HepG2 (cell line): ENCODE measurements around the gene ACTR3. TPM values are rescaled to one million over a fixed set of nuclear protein-coding genes. Genes with fewer than 3 reads are reported as not detected.

Experiments used
- ATAC-seq: fragments of 200-7000 bp; cut with Tn5 transposase; 3 replicates; pipeline ENCODE4 v1.9.1; 2020; ENCODE audit warnings: mild to moderate bottlenecking, moderate library complexity
- BruUV-seq: library from RNA; stranded (reverse); fragments of 400-500 nt; replicated peaks from 2 replicates; lab custom pipeline; 2021; lab: Mats Ljungman, UMichigan
- CTCF ChIA-PET: fragments of 300-600 bp; formaldehyde crosslinking; extraction: SDS; loops from one replicate; lab custom pipeline; 2021; ENCODE audit warnings: low total read pairs, inconsistent platforms, low intra/inter-chr PET ratio; lab: Yijun Ruan, JAX
- POLR2A ChIA-PET: fragments of 350-600 bp; sonication (Branson Sonifier 250); formaldehyde crosslinking; loops from one replicate; lab custom pipeline; 2020; ENCODE audit warnings: antibody characterized with exemption, inconsistent platforms; lab: Yijun Ruan, JAX
- DNase-seq: peaks from one replicate; pipeline ENCODE4 v3.0.0-alpha.2; 2015; ENCODE audit warnings: low spot score
- FAIRE-seq: peaks from 3 replicates; lab custom pipeline; 2011; peaks lifted over from hg19 to GRCh38; lab: Jason Lieb, UNC
- H2AFZ ChIP-seq: one replicate; pipeline ENCODE4 v1.6.1; 2011; ENCODE audit warnings: low read length, inconsistent platforms
- H3K27ac ChIP-seq: fragments of 300-600 bp; 3 replicates; pipeline ENCODE4 v1.8.0; 2011; ENCODE audit warnings: mixed run types, mild to moderate bottlenecking, mixed read lengths, low read length, inconsistent platforms; ENCODE audit not compliant: insufficient read depth; ENCODE audit errors: extremely low read length
- H3K27me3 ChIP-seq, 2 experiments: fragments of 200-600 bp in 1 of 2; 2 replicates in 1 of 2; 3 replicates in 1 of 2; pipeline versions ENCODE4 v1.6.0 to v1.8.0; 2011; ENCODE audit warnings: low read length in 2 of 2, mild to moderate bottlenecking in 2 of 2, moderate library complexity in 2 of 2, inconsistent platforms in 1 of 2; ENCODE audit not compliant: insufficient read depth in 2 of 2, control insufficient read depth in 1 of 2
- H3K36me3 ChIP-seq, 2 experiments: fragments of 200-600 bp in 1 of 2; replicated peaks in 1 of 2; 2 replicates in 1 of 2; 3 replicates in 1 of 2; pipeline versions ENCODE4 v1.5.1 to v1.8.0; 2011; ENCODE audit warnings: low read length in 2 of 2, inconsistent platforms in 1 of 2; ENCODE audit not compliant: insufficient read depth in 2 of 2, control insufficient read depth in 1 of 2
- H3K4me1 ChIP-seq: 2 replicates; pipeline ENCODE4 v1.5.1; 2012; ENCODE audit warnings: low read length, inconsistent platforms; ENCODE audit not compliant: insufficient read depth
- H3K4me2 ChIP-seq: 2 replicates; pipeline ENCODE4 v1.6.0; 2011; ENCODE audit warnings: low read depth, low read length, inconsistent platforms
- H3K4me3 ChIP-seq, 3 experiments: fragments of 200-600 bp in 1 of 3; sonication (generic), shearing (Covaris generic) in 1 of 3; replicated peaks in 1 of 3; 2 replicates each; pipeline ENCODE4 v1.5.1; 2011 to 2016; ENCODE audit warnings: low read length in 3 of 3, inconsistent platforms in 2 of 3, low read depth in 2 of 3, mild to moderate bottlenecking in 2 of 3, control low read depth in 1 of 3, mixed read lengths in 1 of 3; ENCODE audit not compliant: insufficient read depth in 1 of 3
- H3K79me2 ChIP-seq: one replicate; pipeline ENCODE4 v1.6.1; 2011; ENCODE audit warnings: low read length, inconsistent platforms; ENCODE audit not compliant: insufficient read depth
- H3K9ac ChIP-seq: 2 replicates; pipeline ENCODE4 v1.6.0; 2011; ENCODE audit warnings: mild to moderate bottlenecking, low read depth, low read length, inconsistent platforms; ENCODE audit not compliant: insufficient read depth
- H3K9me3 ChIP-seq: 2 replicates; pipeline ENCODE4 v1.5.1; 2012; ENCODE audit warnings: mild to moderate bottlenecking, low read length
- H4K20me1 ChIP-seq: 2 replicates; pipeline ENCODE4 v1.6.0; 2011; ENCODE audit warnings: inconsistent platforms, mild to moderate bottlenecking, low read length, moderate library complexity; ENCODE audit not compliant: insufficient read depth
- ETV5 ChIP-seq: IDR thresholded peaks from 2 replicates; pipeline ENCODE4 v1.6.1; 2018; ENCODE audit warnings: missing biosample characterization, missing genetic modification reagents, inconsistent platforms, borderline replicate concordance
- FOSL2 ChIP-seq: sonication (generic); formaldehyde crosslinking; IDR thresholded peaks from 2 replicates; pipeline ENCODE4 v1.4.0; 2020; ENCODE audit warnings: missing genetic modification reagents
- ISX ChIP-seq: sonication (generic); formaldehyde crosslinking; conservative IDR thresholded peaks from 2 replicates; pipeline ENCODE4 v1.5.0; 2020; ENCODE audit warnings: missing genetic modification reagents
- KDM4B ChIP-seq: sonication (generic); formaldehyde crosslinking; IDR thresholded peaks from 2 replicates; pipeline ENCODE4 v1.4.0; 2020; ENCODE audit warnings: missing genetic modification reagents
- POGZ ChIP-seq: sonication (generic); formaldehyde crosslinking; IDR thresholded peaks from 2 replicates; pipeline ENCODE4 v1.4.0; 2020; ENCODE audit warnings: mild to moderate bottlenecking, missing genetic modification reagents
- RBFOX2 ChIP-seq: fragments of 200-400 bp; formaldehyde crosslinking; IDR thresholded peaks from 2 replicates; pipeline ENCODE4 v1.6.1; 2017; ENCODE audit warnings: low read depth, mild to moderate bottlenecking, low read length
- SMARCC2 ChIP-seq: fragments of 450-650 bp; IDR thresholded peaks from 2 replicates; pipeline ENCODE4 v1.6.1; 2017; ENCODE audit warnings: antibody characterized with exemption, mild to moderate bottlenecking
- THYN1 ChIP-seq: sonication (generic); formaldehyde crosslinking; IDR thresholded peaks from 2 replicates; pipeline ENCODE4 v1.8.1; 2023; ENCODE audit warnings: low read depth, mild to moderate bottlenecking, moderate library complexity, missing genetic modification reagents, borderline replicate concordance
- ZNF816 ChIP-seq: sonication (generic); formaldehyde crosslinking; IDR thresholded peaks from 2 replicates; pipeline ENCODE4 v1.8.0; 2022; ENCODE audit warnings: missing genetic modification reagents, mild to moderate bottlenecking, borderline replicate concordance
- ZSCAN9 ChIP-seq: IDR thresholded peaks from 2 replicates; pipeline ENCODE4 v1.6.1; 2016; ENCODE audit warnings: borderline replicate concordance
- WGBS: methylation state at CpG from one replicate; pipeline ENCODE4 v1.1.6; 2017; ENCODE audit warnings: low lambda C conversion rate; 5-methylcytosine and 5-hydroxymethylcytosine counted together
- in situ Hi-C: cut with HindIII; loops from 2 replicates; pipeline ENCODE4 v1.10.0; 2017; ENCODE audit warnings: low pct_unique_long_range_greater_than_20kb; ENCODE audit not compliant: extremely low pct_ligation_motif_present
- intact Hi-C: fragments of 100-400 bp; cut with micrococcal nuclease; formaldehyde crosslinking; loops from one replicate; pipeline ENCODE4 v1.10.0; 2022; ENCODE audit not compliant: unreplicated experiment
- polyA plus RNA-seq, 8 experiments: library from polyadenylated mRNA; depleted of rRNA in 3 of 8; stranded (reverse) in 7 of 8; unstranded in 1 of 8; fragments of >200 nt; fragmentation: Illumina TruSeq in 4 of 8; extraction: Trizol in 4 of 8; gene quantifications; 2 replicates each; pipeline versions ENCODE4 v1.2.1 to v1.2.3, GENCODE V29; 2011 to 2016; ENCODE audit warnings: low read depth in 4 of 8, missing spikeins in 1 of 8, mixed read lengths in 1 of 8; ENCODE audit not compliant: insufficient read depth in 1 of 8
- total RNA-seq, 5 experiments: library from RNA; depleted of rRNA; stranded (reverse); fragments of >200 nt; fragmentation: Illumina TruSeq; extraction: Trizol; gene quantifications; 2 replicates each; pipeline ENCODE4 v1.2.3, GENCODE V29; 2016; ENCODE audit warnings: low read depth in 1 of 5
- TF ChIP-seq, protein P1 (sequence below): sonication (generic); formaldehyde crosslinking; IDR thresholded peaks from 2 replicates; pipeline ENCODE4 v1.5.0; 2020; ENCODE audit warnings: mild to moderate bottlenecking, missing genetic modification reagents
- TF ChIP-seq, protein P2 (sequence below): IDR thresholded peaks from 2 replicates; pipeline ENCODE4 v1.6.1; 2016; ENCODE audit warnings: missing compliant biosample characterization, missing genetic modification reagents, borderline replicate concordance
- TF ChIP-seq, protein P3 (sequence below): sonication (generic); formaldehyde crosslinking; IDR thresholded peaks from 2 replicates; pipeline ENCODE4 v1.8.1; 2022; ENCODE audit warnings: low read depth, mild to moderate bottlenecking, missing genetic modification reagents
- TF ChIP-seq, protein P4 (sequence below): sonication (generic); formaldehyde crosslinking; IDR thresholded peaks from 2 replicates; pipeline ENCODE4; 2020; ENCODE audit warnings: missing genetic modification reagents, mild to moderate bottlenecking, borderline replicate concordance

ACTR3 gene
- total and polyA plus RNA-seq, 2 of the 13 experiments (the other 11 are each of a cell fraction or from before 2014, with no cell fraction given): 123 to 225 TPM

GRCh38 chr2:113879457-113879856 is 10.4 kb upstream of the ACTR3 start (continued):
- TF ChIP-seq, protein P1, sequence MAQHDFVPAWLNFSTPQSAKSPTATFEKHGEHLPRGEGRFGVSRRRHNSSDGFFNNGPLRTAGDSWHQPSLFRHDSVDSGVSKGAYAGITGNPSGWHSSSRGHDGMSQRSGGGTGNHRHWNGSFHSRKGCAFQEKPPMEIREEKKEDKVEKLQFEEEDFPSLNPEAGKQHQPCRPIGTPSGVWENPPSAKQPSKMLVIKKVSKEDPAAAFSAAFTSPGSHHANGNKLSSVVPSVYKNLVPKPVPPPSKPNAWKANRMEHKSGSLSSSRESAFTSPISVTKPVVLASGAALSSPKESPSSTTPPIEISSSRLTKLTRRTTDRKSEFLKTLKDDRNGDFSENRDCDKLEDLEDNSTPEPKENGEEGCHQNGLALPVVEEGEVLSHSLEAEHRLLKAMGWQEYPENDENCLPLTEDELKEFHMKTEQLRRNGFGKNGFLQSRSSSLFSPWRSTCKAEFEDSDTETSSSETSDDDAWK (CRISPR knock-in tag): no peak
- TF ChIP-seq ISX (CRISPR knock-in tag): no peak

- peaks cover 22% of the 10 kb centered on the region for H3K79me2 ChIP-seq
- H3K4me2 ChIP-seq: no peak overlapping the region
- no peak overlapping the region for H2AFZ ChIP-seq
- peak; percentile 62 for DNase-seq
- H4K20me1 ChIP-seq: 0 out of 2 replicates have a peak, but pooled peaks cover 3% of the 10 kb centered on the region
- FAIRE-seq: peak; percentile 4
- 71% methylated on average over 2 of the region's 2 CpGs for WGBS
- no peak overlapping the region for H3K4me3 ChIP-seq
- CTCF ChIA-PET: no interaction called here
- intact Hi-C loops: loop anchor here (5.0 kb wide), 1 partner anchor 666 kb away; no protein-coding TSS in a partner anchor
- no peak overlapping the region for H3K27ac ChIP-seq
- POLR2A ChIA-PET: interaction anchor here (1.6 to 4.8 kb wide), 2 partner anchors 8 to 130 kb away, joined by 6 to 79 read pairs; partner anchors contain the start of gene SLC35F5
- no peaks in the 10 kb centered on the region for H3K36me3 ChIP-seq
- no peaks in the 10 kb centered on the region; a peak in 1 of 5 replicates for H3K27me3 ChIP-seq
- ATAC-seq: no peak
- BruUV-seq: no TSS peak
- in situ Hi-C loops: loop anchor here (5.0 kb wide), 1 partner anchor 129 kb away; the partner anchor contains the start of gene SLC35F5
- no peak overlapping the region for H3K9ac ChIP-seq
- no peaks in the 10 kb centered on the region for H3K9me3 ChIP-seq
- peaks cover 31% of the 10 kb centered on the region for H3K4me1 ChIP-seq
- TF ChIP-seq RBFOX2 (0 out of 2 replicates have a peak, but pooled peaks have one; percentile 31), POGZ (0 out of 2 replicates have a peak, but pooled peaks have one; percentile 11), ETV5 (peak; percentile 83), ZNF816 (CRISPR knock-in tag) (no peak), SMARCC2 (no peak), FOSL2 (peak; percentile 69; the same call in 1 of the 2 replicates), KDM4B (CRISPR knock-in tag) (no peak), THYN1 (CRISPR knock-in tag) (no peak), ZSCAN9 (CRISPR knock-in tag) (0 out of 2 replicates have a peak, but pooled peaks have one; percentile 32)
- TF ChIP-seq, protein P2, sequence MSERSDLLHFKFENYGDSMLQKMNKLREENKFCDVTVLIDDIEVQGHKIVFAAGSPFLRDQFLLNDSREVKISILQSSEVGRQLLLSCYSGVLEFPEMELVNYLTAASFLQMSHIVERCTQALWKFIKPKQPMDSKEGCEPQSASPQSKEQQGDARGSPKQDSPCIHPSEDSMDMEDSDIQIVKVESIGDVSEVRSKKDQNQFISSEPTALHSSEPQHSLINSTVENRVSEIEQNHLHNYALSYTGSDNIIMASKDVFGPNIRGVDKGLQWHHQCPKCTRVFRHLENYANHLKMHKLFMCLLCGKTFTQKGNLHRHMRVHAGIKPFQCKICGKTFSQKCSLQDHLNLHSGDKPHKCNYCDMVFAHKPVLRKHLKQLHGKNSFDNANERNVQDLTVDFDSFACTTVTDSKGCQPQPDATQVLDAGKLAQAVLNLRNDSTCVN (CRISPR knock-in tag): no peak
- TF ChIP-seq, protein P3, sequence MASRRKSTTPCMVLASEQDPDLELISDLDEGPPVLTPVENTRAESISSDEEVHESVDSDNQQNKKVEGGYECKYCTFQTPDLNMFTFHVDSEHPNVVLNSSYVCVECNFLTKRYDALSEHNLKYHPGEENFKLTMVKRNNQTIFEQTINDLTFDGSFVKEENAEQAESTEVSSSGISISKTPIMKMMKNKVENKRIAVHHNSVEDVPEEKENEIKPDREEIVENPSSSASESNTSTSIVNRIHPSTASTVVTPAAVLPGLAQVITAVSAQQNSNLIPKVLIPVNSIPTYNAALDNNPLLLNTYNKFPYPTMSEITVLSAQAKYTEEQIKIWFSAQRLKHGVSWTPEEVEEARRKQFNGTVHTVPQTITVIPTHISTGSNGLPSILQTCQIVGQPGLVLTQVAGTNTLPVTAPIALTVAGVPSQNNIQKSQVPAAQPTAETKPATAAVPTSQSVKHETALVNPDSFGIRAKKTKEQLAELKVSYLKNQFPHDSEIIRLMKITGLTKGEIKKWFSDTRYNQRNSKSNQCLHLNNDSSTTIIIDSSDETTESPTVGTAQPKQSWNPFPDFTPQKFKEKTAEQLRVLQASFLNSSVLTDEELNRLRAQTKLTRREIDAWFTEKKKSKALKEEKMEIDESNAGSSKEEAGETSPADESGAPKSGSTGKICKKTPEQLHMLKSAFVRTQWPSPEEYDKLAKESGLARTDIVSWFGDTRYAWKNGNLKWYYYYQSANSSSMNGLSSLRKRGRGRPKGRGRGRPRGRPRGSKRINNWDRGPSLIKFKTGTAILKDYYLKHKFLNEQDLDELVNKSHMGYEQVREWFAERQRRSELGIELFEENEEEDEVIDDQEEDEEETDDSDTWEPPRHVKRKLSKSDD (CRISPR knock-in tag): 0 out of 2 replicates have a peak, but pooled peaks have one; percentile 27
- TF ChIP-seq, protein P4, sequence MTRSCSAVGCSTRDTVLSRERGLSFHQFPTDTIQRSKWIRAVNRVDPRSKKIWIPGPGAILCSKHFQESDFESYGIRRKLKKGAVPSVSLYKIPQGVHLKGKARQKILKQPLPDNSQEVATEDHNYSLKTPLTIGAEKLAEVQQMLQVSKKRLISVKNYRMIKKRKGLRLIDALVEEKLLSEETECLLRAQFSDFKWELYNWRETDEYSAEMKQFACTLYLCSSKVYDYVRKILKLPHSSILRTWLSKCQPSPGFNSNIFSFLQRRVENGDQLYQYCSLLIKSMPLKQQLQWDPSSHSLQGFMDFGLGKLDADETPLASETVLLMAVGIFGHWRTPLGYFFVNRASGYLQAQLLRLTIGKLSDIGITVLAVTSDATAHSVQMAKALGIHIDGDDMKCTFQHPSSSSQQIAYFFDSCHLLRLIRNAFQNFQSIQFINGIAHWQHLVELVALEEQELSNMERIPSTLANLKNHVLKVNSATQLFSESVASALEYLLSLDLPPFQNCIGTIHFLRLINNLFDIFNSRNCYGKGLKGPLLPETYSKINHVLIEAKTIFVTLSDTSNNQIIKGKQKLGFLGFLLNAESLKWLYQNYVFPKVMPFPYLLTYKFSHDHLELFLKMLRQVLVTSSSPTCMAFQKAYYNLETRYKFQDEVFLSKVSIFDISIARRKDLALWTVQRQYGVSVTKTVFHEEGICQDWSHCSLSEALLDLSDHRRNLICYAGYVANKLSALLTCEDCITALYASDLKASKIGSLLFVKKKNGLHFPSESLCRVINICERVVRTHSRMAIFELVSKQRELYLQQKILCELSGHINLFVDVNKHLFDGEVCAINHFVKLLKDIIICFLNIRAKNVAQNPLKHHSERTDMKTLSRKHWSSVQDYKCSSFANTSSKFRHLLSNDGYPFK (CRISPR knock-in tag): no peak
Measured at GRCh38 chr2:113886479-113887008, 3.3 kb upstream of the ACTR3 start.
